Medulla oblongata (tissue), 1 donor: Measurements from ENCODE around the gene COMMD10.
"Not testable (repeated sequence)": the region's sequence is repeated elsewhere in the genome, so short reads cannot be mapped to it uniquely, and the experiment has no call there.

Experiments used
- DNase-seq: peaks from one replicate; pipeline ENCODE4 v3.0.0-alpha.2; 2015; ENCODE audit errors: extremely low spot score

Gene COMMD10

GRCh38 chr5:116084871-116085715 lies at the start of gene COMMD10:
Gene COMMD10, plus strand, starts transcription at chr5:116085025.
- DNase-seq, result peak; percentile 90

- no peak for DNase-seq
Measured at GRCh38 chr5:116035123-116035522, 49.7 kb upstream of the COMMD10 start.

GRCh38 chr5:116037236-116037822 lies 47.5 kb upstream of the COMMD10 start:
- no peak for DNase-seq

- DNase-seq, result no peak
Measured at GRCh38 chr5:116038817-116039216, 46.0 kb upstream of the COMMD10 start.

- no peak for DNase-seq
Measured at GRCh38 chr5:116042375-116042774, 42.5 kb upstream of the COMMD10 start.

- DNase-seq, result no peak
Measured at GRCh38 chr5:116044073-116044472, 40.8 kb upstream of the COMMD10 start.

GRCh38 chr5:116045821-116046220 lies 39.0 kb upstream of the COMMD10 start:
- no peak for DNase-seq

GRCh38 chr5:116046261-116046660 lies 38.6 kb upstream of the COMMD10 start:
- DNase-seq, result no peak

GRCh38 chr5:116046823-116047222 lies 38.0 kb upstream of the COMMD10 start:
- no peak for DNase-seq

GRCh38 chr5:116058346-116058936 lies 26.4 kb upstream of the COMMD10 start:
- DNase-seq, result no peak

- no peak for DNase-seq
Measured at GRCh38 chr5:116062352-116062751, 22.5 kb upstream of the COMMD10 start.

GRCh38 chr5:116063950-116064349 lies 20.9 kb upstream of the COMMD10 start:
- DNase-seq, result no peak

- peak; percentile 76 for DNase-seq
Measured at GRCh38 chr5:116068028-116068632, 16.7 kb upstream of the COMMD10 start.

- DNase-seq, result no peak
Measured at GRCh38 chr5:116071211-116071610, 13.6 kb upstream of the COMMD10 start.

- no peak for DNase-seq
Measured at GRCh38 chr5:116075191-116075831, 9.5 kb upstream of the COMMD10 start.

- peak; percentile 66 for DNase-seq
Measured at GRCh38 chr5:116076496-116076895, 8.3 kb upstream of the COMMD10 start.

GRCh38 chr5:116078199-116078598 lies 6.6 kb upstream of the COMMD10 start:
- no peak for DNase-seq

- no peak for DNase-seq
Measured at GRCh38 chr5:116084287-116084691, 536 bp upstream of the COMMD10 start.

GRCh38 chr5:116086309-116086708 lies 1.5 kb downstream of the COMMD10 start:
- not testable (repeated sequence) for DNase-seq

GRCh38 chr5:116088062-116088461 lies 3.2 kb downstream of the COMMD10 start:
- no peak for DNase-seq

- no peak for DNase-seq
Measured at GRCh38 chr5:116090302-116090701, 5.5 kb downstream of the COMMD10 start.

GRCh38 chr5:116091416-116091815 lies 6.6 kb downstream of the COMMD10 start:
- DNase-seq, result no peak
